NCI-H2029 (cell line): ENCODE results near the gene PHOX2B.

ENCODE experiments used
- DNase-seq: peaks from one replicate; lab custom pipeline; 2025; lab: John Stamatoyannopoulos, UW

PHOX2B gene

GRCh38 chr4:41748571-41749475 lies at the start of gene PHOX2B:
Gene PHOX2B (minus strand): TSS chr4:41748725. CDS start chr4:41748610, 115 bp downstream.
- no peak for DNase-seq

- DNase-seq: no peak
Measured at GRCh38 chr4:41797260-41797659, 48.7 kb upstream of the PHOX2B start.

- no peak for DNase-seq
Measured at GRCh38 chr4:41796545-41797210, 48.2 kb upstream of the PHOX2B start.

- no peak for DNase-seq
Measured at GRCh38 chr4:41795796-41796385, 47.4 kb upstream of the PHOX2B start.

GRCh38 chr4:41792166-41792565 lies 43.6 kb upstream of the PHOX2B start:
- no peak for DNase-seq

GRCh38 chr4:41791557-41791956 lies 43.0 kb upstream of the PHOX2B start:
- no peak for DNase-seq

- DNase-seq: no peak
Measured at GRCh38 chr4:41787931-41788330, 39.4 kb upstream of the PHOX2B start.

- DNase-seq: no peak
Measured at GRCh38 chr4:41785665-41786064, 37.1 kb upstream of the PHOX2B start.

- no peak for DNase-seq
Measured at GRCh38 chr4:41784191-41784979, 35.9 kb upstream of the PHOX2B start.

GRCh38 chr4:41776466-41776865 lies 27.9 kb upstream of the PHOX2B start:
- no peak for DNase-seq

- no peak for DNase-seq
Measured at GRCh38 chr4:41763729-41764128, 15.2 kb upstream of the PHOX2B start.

- no peak for DNase-seq
Measured at GRCh38 chr4:41758884-41759283, 10.4 kb upstream of the PHOX2B start.

- DNase-seq: no peak
Measured at GRCh38 chr4:41757521-41758156, 9.1 kb upstream of the PHOX2B start.

- no peak for DNase-seq
Measured at GRCh38 chr4:41753942-41754341, 5.4 kb upstream of the PHOX2B start.

- DNase-seq: no peak
Measured at GRCh38 chr4:41752081-41752836, 3.7 kb upstream of the PHOX2B start.

GRCh38 chr4:41751449-41752061 lies 3.0 kb upstream of the PHOX2B start:
- DNase-seq: no peak

- DNase-seq: no peak
Measured at GRCh38 chr4:41750626-41751448, 2.3 kb upstream of the PHOX2B start.

GRCh38 chr4:41750121-41750625 lies 1.6 kb upstream of the PHOX2B start:
- no peak for DNase-seq

GRCh38 chr4:41749631-41750039 lies 1.1 kb upstream of the PHOX2B start:
- DNase-seq: no peak
